SK-N-MC (cell line): ENCODE measurements around the gene P4HB.

Experiments used
- EZH2 ChIP-seq: fragments of 200-600 bp; sonication (generic); IDR thresholded peaks from one replicate; pipeline ENCODE4 v1.6.1; 2017; ENCODE audit warnings: antibody characterized with exemption
- FOXP2 ChIP-seq: optimal IDR thresholded peaks from 2 replicates; pipeline ENCODE3; 2011; ENCODE audit warnings: mild to moderate bottlenecking, moderate library complexity; ENCODE audit not compliant: insufficient read depth; ENCODE audit errors: extremely low read length, control extremely low read depth
- POLR2AphosphoS5 ChIP-seq: IDR thresholded peaks from 2 replicates; pipeline ENCODE4 v1.6.1; 2012; ENCODE audit warnings: mild to moderate bottlenecking, low read depth, low read length, borderline replicate concordance

GRCh38 chr17:81825841-81826466, 34.4 kb downstream of the P4HB start:
- no peak for TF ChIP-seq POLR2AphosphoS5
- no peak for TF ChIP-seq EZH2
- no peak for TF ChIP-seq FOXP2
